GM12801 (cell line): ENCODE data around the gene TRIM13.

Source experiments
- TF ChIP-seq, protein P1 (sequence below): IDR thresholded peaks from one replicate; pipeline ENCODE4 v1.5.1; 2011; ENCODE audit warnings: control low read depth; ENCODE audit not compliant: insufficient read length; ENCODE audit errors: extremely low read depth

The TRIM13 gene

GRCh38 chr13:49967456-49967855 lies 29.4 kb upstream of the TRIM13 start:
- TF ChIP-seq, protein P1, sequence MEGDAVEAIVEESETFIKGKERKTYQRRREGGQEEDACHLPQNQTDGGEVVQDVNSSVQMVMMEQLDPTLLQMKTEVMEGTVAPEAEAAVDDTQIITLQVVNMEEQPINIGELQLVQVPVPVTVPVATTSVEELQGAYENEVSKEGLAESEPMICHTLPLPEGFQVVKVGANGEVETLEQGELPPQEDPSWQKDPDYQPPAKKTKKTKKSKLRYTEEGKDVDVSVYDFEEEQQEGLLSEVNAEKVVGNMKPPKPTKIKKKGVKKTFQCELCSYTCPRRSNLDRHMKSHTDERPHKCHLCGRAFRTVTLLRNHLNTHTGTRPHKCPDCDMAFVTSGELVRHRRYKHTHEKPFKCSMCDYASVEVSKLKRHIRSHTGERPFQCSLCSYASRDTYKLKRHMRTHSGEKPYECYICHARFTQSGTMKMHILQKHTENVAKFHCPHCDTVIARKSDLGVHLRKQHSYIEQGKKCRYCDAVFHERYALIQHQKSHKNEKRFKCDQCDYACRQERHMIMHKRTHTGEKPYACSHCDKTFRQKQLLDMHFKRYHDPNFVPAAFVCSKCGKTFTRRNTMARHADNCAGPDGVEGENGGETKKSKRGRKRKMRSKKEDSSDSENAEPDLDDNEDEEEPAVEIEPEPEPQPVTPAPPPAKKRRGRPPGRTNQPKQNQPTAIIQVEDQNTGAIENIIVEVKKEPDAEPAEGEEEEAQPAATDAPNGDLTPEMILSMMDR, result no peak

- TF ChIP-seq, protein P1, result no peak
These were observed 24.1 kb upstream of the TRIM13 start for GRCh38 chr13:49972709-49973108.

DNA sequence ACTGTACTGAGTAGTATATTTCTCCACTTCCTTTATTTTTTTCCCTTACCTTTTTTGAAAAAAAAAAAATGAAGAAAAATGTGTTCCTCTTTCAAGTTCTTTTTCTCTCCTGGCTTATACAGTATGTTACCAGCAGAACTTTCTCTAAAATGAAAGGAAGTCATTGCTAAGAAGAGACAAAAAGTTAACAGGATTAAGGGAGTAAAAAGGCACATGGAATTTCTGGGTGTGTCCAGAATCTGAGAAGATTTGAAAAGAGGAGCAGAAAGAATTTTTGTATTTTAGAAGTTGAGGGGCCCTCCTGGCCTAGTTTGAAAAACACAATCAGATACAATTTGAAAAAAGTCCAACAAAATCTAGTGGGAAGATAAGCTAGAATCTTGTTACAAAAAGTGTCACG lies 21.0 kb upstream of the TRIM13 start:
- TF ChIP-seq, protein P1, result no peak

- TF ChIP-seq, protein P1, result peak; percentile 45
These were observed 20.3 kb upstream of the TRIM13 start for GRCh38 chr13:49976314-49977258.

- TF ChIP-seq, protein P1, result no peak
These were observed 18.9 kb upstream of the TRIM13 start for GRCh38 chr13:49977992-49978391.

DNA sequence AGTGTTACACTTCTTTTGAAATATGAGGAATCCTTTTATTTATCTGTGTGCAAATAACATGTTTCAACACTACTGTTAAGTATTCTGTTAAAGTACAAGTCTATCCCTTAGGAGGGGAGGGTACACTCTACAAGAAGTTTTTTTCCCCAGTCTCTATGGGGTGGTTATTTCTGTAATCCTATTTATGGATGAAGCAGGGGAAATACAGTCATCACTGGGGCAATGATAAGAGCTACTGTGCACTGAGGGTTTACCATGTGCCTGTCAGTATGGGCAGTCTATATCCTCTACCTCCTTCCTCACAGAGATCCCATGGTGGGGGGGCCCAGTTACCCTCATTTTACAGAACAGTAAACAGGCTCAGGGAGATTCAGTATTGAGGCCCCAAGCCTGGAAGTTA lies 16.6 kb upstream of the TRIM13 start:
- TF ChIP-seq, protein P1, result no peak

- TF ChIP-seq, protein P1, result no peak
These were observed 11.7 kb upstream of the TRIM13 start for GRCh38 chr13:49985129-49985528.
